ENCODE measurements around the gene PRPF39.
"Not testable (repeated sequence)": the region's sequence is repeated elsewhere in the genome, so short reads cannot be mapped to it uniquely, and the experiment has no call there.

PRPF39 gene

GRCh38 chr14:45136399-45136798 lies 52.5 kb downstream of the PRPF39 start:
- no peak for DNase-seq (ENCODE audit: low read depth in 2 of 2)

- no peak for DNase-seq (ENCODE audit: low read depth in 2 of 2)
Observed at GRCh38 chr14:45140661-45141187, 56.8 kb downstream of the PRPF39 start.

DNA sequence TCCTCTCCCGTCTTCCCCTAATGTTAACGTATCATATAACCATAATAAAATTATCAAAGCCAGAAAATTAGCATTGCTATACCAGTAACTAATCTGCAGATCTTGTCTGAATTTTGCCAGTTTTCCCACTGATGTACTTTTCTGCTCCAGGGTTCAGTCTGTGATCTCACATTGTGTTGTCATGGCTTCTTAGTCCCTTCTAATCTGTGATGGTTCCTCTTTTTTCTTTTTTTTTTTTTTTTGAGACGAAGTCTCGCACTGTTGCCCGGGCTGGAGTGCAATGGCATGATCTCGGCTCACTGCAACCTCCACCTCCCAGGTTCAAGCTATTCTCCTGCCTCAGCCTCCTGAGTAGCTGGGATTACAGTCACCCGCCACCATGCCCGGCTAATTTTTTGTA lies 58.2 kb downstream of the PRPF39 start:
- DNase-seq (ENCODE audit: low read depth in 2 of 2): not testable (repeated sequence)

DNA sequence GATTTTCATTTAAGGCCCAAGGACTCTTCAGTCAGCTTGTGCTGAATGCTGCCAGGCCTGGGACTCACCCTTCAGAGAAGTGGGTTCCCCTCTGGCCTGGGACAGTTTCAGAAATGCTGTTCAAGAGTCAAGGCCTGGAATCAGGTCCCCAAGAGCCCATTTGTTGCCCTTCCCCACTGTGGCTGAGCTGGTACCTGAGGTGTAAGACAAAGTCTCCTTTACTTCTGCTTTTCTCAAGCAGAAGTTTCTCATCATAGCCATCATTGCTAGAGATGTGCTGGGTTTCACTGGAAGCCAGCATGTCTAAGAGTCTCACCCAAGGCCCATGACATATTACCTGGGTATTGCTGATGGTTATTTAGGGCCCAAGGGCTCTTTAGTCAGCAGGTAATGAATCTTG lies 60.7 kb downstream of the PRPF39 start:
- DNase-seq (ENCODE audit: low read depth in 2 of 2): no peak

- DNase-seq (ENCODE audit: low read depth in 2 of 2): no peak
Observed at GRCh38 chr14:45145214-45145613, 61.3 kb downstream of the PRPF39 start.

DNA sequence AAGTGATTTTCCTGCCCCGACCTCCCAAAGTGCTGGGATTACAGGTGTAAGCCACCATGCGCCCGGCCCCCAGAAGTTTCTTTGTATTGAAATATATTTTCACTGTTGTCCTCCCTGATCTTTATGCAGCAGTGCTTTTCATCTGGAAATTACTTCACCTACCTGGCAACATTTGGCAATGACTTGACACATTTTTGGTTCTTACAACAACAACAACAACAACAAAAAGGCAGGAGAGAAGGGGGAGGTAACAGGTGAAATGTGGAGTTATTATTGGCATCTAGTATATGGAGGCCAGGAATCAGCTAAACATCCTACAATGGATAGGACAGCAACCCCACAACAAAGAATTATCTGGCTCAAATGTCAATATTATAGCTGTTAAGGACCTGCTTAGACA lies 65.7 kb downstream of the PRPF39 start:
- DNase-seq (ENCODE audit: low read depth in 2 of 2): no peak

DNA sequence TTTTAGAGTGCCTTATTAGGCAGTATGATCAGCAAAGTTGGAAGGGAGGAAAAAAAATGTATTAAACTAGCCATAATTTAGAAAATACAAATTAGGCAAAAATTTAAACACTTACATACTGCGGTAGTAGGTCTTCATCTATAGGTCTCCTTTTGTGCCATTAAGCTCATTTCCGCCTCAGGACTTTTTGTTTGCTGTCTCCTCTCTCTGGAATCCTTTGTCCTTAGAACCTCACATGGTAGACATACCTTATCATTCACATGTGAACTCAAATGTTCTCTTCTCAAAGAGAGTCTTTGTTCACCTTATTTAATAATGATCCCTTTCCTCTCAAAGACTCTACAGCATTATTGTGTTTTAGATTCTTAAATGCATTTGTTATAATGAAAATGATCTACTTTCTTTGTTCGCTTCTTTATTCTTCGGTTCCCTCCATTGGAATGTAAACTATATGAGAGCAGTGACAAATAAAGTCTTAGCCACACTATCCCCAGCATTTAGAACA lies 66.5 kb downstream of the PRPF39 start:
- DNase-seq (ENCODE audit: low read depth in 2 of 2): no peak

GRCh38 chr14:45156067-45156466 lies 72.2 kb downstream of the PRPF39 start:
- no peak for DNase-seq (ENCODE audit: low read depth in 2 of 2)
